GM04503 (cell line): ENCODE measurements around the gene REELD1.

ENCODE experiments used
- DNase-seq: peaks from one replicate; pipeline ENCODE4 v3.0.0-alpha.2; 2012; ENCODE audit warnings: low read depth

REELD1 gene

GRCh38 chr4:146269228-146269653 is 54.9 kb downstream of the REELD1 start:
- DNase-seq = no peak

- no peak for DNase-seq
These were observed 57.1 kb downstream of the REELD1 start for GRCh38 chr4:146271466-146271865.

GRCh38 chr4:146273204-146273901 is 59.0 kb downstream of the REELD1 start:
- no peak for DNase-seq

GRCh38 chr4:146274774-146275173 is 60.4 kb downstream of the REELD1 start:
- no peak for DNase-seq

- no peak for DNase-seq
These were observed 61.0 kb downstream of the REELD1 start for GRCh38 chr4:146275370-146275769.

GRCh38 chr4:146278986-146279385 is 64.6 kb downstream of the REELD1 start:
- DNase-seq = no peak
